ENCODE data around the gene EEFSEC.

DNA sequence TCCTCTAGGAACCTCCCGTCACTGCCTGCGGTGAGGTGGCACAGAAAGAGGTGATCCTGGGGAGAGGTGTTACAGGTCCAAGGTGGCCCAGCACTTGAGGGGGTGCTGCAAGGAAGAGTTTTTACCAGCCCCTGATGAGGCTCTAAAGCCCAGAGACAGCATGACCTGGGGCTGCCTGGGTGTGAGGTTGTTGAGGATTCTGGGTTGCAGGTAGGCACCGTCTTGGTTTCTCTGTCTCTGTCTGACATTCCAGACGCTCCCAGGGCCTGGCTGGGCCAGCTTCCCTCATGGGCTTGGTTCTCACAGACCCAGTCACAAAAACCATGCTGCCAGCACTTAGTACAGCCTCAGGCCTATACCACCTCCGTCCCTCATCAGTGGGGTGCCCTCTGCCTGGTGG lies 282.3 kb downstream of the EEFSEC start:
- TF ChIP-seq CTCF (IDR thresholded peaks at IDR 0.05; ENCODE audit: low read depth, low read length), result no peak
- no peak for TF ChIP-seq EZH2phosphoT487 (IDR thresholded peaks at IDR 0.05; ENCODE audit: low read depth)

Measured in OCI-LY3 (cell line).